Measurements from ENCODE around the gene TMEM169.
"Not testable (repeated sequence)": the region's sequence is repeated elsewhere in the genome, so short reads cannot be mapped to it uniquely, and the experiment has no call there.

TMEM169 gene

GRCh38 chr2:216071111-216071851 lies 10.4 kb upstream of the TMEM169 start:
- no peak for DNase-seq (ENCODE audit: low read depth)

GRCh38 chr2:216072473-216072872 lies 9.2 kb upstream of the TMEM169 start:
- DNase-seq (ENCODE audit: low read depth) = no peak

GRCh38 chr2:216073773-216074172 lies 7.9 kb upstream of the TMEM169 start:
- DNase-seq (ENCODE audit: low read depth) = no peak

- no peak for DNase-seq (ENCODE audit: low read depth)
Observed at GRCh38 chr2:216074380-216074779, 7.3 kb upstream of the TMEM169 start.

- no peak for DNase-seq (ENCODE audit: low read depth)
Observed at GRCh38 chr2:216074794-216075193, 6.9 kb upstream of the TMEM169 start.

GRCh38 chr2:216075510-216076485 lies 5.9 kb upstream of the TMEM169 start:
- DNase-seq (ENCODE audit: low read depth) = no peak

GRCh38 chr2:216078776-216079175 lies 2.9 kb upstream of the TMEM169 start:
- no peak for DNase-seq (ENCODE audit: low read depth)

DNA sequence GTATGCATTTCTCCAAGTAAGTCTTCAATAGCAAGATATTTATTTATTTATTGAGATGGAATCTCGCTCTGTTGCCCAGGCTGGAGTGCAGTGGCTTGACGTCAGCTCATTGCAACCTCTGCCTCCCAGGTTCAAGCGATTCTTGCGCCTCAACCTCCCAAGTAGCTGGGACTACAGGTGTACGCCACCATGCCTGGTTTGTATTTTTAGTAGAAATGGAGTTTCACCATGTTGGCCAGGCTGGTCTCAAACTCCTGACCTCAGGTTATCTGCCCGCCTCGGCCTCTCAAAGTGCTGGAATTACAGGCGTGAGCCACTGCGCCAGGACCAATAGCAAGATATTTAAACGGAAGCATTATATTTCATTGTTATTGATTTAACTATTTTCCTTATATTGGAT lies 1.7 kb upstream of the TMEM169 start:
- not testable (repeated sequence) for DNase-seq (ENCODE audit: low read depth)

GRCh38 chr2:216081012-216081411 lies 707 bp upstream of the TMEM169 start:
- no peak for DNase-seq (ENCODE audit: low read depth)

- no peak for DNase-seq (ENCODE audit: low read depth)
Observed at GRCh38 chr2:216082117-216082711, 495 bp downstream of the TMEM169 start.

DNA sequence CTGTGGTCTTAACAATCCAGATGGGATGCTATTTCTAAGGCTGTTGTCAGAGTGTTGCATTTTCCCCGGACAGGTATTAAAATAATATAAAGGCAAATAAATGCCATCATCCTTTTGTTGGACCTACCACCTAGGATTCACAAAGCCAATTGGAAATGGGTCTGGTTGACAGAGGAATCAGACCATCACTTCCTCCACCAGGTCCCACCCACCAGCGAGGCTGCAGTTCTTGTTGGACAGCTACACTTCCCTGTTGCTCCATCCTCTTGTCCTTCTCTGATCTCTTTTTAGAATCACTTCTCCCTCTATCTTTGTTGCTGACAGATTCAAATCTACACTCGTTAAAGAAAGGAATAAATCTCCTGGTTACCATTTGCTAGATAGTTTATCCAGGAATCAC lies 1.1 kb downstream of the TMEM169 start:
- DNase-seq (ENCODE audit: low read depth) = peak; percentile 50

DNA sequence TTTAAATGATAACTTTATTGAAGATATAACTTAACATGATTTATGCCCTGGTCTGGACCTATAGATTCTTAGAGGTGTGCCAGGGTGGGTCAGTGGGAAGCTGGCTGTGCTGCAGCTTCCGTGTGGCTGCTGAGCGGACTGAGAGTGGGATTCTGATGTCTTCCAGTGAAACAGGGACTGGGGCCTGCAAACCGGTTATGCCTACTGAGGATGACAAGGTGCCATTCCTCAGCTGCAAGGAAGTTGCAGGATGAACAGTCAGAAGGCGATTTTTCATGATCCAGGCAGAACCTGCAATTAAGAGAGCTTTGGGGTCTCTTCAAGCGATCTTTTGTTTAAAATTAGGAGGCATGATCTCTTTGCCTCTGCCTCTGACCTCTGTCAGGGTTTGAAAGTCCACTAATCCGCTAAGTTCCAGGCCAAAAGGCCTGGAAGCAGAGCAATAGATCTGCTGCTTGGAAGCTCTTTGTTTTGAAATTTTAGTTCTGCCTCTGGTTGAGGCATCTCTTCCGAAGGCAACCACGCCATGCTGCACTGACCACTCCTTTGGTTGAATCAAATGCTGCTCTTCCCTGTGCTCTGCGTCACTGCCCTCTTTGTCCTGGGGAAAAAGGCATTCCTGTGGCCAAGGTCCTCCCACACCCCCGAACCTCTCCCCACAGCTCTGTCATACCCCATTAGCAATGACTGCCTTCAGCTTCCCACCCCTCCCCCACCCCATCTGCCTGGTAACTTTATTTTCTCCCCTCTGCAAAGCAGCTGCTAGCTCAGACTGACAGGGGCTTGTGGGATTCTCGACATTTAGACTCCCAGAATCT lies 2.0 kb downstream of the TMEM169 start:
- DNase-seq (ENCODE audit: low read depth) = peak; percentile 96

GRCh38 chr2:216084547-216084946 lies 2.8 kb downstream of the TMEM169 start:
- no peak for DNase-seq (ENCODE audit: low read depth)

DNA sequence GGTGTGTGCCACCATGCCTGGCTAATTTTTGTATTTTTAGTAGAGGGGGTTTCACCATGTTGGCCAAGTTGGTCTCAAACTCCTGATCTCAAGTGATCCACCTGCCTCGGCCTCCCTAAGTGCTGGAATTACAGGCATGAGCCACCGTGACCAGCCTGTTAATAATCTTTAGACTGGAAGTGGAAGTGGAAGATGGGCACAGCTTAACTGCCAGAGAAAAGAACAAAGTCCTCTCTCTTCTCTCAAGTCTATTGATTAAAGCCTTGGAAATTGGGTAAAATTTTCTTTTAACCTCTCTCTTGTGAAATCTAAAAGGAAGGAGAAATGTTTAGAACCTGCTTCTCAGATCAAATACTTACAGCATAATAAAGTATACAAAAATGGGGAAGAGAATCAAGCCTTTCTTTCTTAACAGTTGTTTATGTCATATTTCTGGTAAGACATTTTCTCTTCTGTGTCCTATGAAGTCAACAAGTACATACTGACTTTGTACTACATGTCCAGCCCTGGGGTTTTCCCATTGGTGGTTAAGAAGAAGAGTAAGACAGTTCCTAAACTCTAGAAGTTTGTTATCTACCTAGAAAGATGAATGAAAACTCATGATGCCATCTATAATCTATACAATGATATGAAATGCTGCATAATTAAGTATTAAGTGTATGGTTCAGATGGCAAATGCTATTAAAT lies 4.6 kb downstream of the TMEM169 start:
- DNase-seq (ENCODE audit: low read depth) = no peak

GRCh38 chr2:216090369-216090786 lies 8.7 kb downstream of the TMEM169 start:
- peak; percentile 57 for DNase-seq (ENCODE audit: low read depth)

GRCh38 chr2:216092646-216093045 lies 10.9 kb downstream of the TMEM169 start:
- DNase-seq (ENCODE audit: low read depth) = no peak

DNA sequence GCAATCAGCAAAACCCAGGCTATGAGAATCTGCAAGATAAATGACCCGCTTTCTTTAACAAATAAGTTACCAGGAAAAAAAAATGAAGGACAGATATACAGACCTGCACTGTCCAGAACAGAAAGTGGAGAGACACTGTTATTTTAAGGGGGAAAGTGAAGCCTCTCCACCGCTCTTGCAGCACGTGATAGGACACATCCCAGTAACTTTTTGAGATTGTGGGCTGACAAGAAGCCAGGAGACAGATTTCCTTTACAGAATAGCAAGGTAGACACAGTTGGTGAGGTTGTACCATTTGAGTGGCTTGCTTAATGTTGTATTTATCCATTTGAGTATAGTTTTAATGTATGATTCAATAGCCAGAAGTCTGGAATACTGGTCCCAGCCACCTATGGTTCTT lies 13.0 kb downstream of the TMEM169 start:
- no peak for DNase-seq (ENCODE audit: low read depth)

DNA sequence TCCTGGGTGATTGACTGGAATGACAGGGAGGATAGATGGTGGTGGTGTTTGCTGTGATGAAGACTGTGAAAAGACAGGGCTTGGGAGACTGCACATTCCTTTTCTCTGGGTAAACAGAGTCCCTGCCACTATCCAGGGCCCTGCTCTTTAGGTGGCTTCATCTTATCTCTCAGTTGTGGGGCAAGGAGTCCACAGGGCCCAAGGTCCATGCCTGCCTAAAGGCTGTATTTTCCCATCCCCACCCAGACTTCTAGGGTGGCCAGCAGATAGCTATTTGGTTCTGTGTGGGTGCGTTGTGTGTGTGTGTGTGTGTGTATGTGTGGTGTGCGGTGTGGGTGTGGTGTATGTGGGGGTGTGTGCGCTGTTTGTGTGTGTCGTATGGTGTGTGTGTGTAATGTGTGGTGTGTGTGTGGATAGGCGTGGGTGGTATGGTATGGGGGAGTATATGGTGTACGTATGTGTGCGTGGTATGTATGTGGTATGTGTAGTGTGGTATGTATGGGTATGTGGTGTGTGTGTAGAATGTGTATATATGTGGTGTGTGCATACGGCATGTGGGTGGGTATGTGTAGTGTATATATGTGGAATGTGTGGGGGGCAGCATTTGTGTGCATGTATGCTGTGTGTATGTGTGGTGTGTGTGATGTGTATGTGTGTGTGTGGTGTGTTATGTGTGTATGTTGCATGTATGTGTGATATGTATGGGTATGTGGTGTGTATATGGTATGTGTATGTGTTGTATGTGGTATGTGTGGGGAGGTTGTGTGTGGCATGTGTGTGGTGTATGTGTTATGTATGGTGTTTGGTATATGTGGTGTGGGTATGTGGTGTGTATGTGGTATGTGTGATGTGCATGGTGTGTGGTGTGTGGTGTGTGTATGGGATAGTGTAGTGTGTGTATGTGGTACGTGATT lies 17.0 kb downstream of the TMEM169 start:
- DNase-seq (ENCODE audit: low read depth) = no peak

GRCh38 chr2:216101109-216101508 lies 19.4 kb downstream of the TMEM169 start:
- no peak for DNase-seq (ENCODE audit: low read depth)

DNA sequence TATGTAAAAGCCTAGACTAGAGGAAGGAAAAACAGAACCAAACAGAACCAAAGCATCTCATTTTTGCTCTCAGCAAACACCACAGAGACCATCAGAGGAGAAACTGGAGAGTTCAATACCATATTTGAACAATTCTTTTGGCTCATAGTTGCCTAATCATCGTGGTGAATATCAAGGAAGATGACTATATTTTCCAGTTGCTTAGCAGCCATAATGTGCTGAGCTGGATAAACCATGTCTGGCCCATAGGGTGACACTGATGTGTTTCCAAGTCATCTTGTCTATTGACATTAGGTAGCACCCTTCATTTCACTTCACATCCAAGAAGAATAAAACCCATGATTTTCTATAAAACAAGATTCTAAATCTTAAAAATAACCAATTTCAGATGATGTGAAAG lies 21.5 kb downstream of the TMEM169 start:
- no peak for DNase-seq (ENCODE audit: low read depth)

Measured in amniotic epithelial cell (primary cell).